Activated CD4-positive, alpha-beta T cell treated with anti-CD3 and anti-CD28 coated beads for 4 hours (primary cell): ENCODE measurements around the gene RNASE2.
"Not testable (repeated sequence)": the region's sequence is repeated elsewhere in the genome, so short reads cannot be mapped to it uniquely, and the experiment has no call there.

Experiments used
- DNase-seq, 2 donors: peaks; one replicate each; pipeline ENCODE4 v3.0.0-alpha.2; 2020

RNASE2 gene

DNA sequence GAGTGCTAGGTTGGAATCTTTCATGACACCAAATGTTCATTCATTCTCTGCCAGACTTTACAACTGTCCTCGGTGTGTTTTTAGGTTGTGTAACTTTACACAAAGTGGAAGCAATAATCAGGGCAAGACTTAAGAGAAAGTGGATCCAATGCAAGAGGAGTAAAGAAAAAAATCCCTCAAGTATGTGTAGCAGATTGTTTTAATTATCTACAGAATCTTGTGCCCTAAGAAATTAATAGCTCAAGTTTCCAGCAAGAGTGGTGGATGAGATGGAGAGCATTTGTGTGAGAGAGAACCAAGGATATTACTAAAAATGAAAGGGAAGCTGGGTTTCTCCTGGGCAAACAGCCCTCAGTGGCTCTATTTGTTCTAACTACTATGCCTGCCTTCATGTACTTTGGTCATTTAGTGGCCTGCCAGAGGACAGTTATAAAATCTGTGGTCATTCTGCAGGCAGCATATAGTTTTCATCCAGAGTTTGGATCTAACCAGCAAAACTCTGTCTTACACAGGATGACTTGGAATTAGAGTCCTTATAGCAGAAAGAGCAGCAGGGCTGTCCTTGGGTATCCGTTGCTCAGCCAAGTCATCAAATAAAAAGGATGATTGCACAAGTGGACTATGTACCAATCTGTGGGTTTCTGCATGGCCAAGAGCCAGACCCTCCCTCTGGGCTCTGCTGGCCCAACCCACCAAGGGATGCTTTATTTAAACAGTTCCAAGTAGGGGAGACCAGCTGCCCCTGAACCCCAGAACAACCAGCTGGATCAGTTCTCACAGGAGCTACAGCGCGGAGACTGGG, at the start of gene RNASE2:
Gene RNASE2, plus strand, starts transcription at position 752 of the 802 bp plus-strand sequence. CDS start 285 bp downstream, outside the sequence.
- not testable (repeated sequence) for DNase-seq

DNA sequence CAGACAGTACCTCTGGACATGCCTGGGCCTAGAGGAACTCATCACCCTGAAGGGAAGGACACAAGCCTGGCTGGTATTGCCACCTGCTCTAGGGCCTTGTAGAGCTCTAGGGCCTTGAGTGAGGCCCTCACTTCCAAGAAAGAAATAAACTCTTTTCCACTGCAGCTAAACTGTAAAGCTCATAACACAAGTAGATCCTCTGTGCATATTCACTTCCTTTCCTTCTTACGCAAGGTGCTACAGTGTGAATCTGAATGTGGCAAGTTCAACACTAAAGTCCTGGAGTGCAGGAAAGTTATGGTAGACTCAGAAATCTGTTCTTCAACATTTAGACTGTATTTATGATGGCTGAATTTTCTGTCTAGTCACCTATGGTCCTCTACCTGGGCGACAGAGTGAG, 49.6 kb upstream of the RNASE2 start:
- no peak for DNase-seq

DNA sequence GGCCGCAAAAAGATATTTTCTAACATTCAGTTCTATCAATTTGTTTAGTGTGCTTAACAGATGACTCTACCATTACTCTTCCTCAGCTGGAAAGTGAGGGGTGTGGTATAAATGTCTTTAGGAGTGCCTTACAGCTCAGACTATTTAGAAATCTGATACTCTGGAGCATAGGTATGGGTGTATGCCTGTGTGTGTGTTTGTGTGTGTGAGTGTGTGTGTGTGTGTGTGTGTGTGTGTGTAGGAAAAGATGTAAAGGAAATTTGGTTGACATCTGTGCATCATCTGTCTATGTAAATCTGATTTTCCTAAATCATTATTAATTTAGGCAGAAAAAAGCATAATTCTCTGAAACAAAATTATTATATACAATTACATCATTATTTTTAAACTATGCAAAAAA, 48.1 kb upstream of the RNASE2 start:
- no peak for DNase-seq

DNA sequence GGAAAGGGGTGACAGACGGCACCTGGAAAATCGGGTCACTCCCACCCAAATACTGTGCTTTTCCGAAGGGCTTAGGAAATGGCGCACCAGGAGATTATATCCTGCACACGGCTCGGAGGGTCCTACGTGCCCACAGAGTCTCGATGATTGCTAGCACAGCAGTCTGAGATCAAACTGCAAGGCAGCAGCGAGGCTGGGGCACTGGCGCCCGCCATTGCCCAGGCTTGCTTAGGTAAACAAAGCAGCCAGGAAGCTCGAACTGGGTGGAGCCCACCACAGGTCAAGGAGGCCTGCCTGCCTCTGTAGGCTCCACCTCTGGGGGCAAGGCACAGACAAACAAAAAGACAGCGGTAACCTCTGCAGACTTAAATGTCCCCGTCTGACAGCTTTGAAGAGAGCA, 44.5 kb upstream of the RNASE2 start:
- DNase-seq: not testable (repeated sequence)

DNA sequence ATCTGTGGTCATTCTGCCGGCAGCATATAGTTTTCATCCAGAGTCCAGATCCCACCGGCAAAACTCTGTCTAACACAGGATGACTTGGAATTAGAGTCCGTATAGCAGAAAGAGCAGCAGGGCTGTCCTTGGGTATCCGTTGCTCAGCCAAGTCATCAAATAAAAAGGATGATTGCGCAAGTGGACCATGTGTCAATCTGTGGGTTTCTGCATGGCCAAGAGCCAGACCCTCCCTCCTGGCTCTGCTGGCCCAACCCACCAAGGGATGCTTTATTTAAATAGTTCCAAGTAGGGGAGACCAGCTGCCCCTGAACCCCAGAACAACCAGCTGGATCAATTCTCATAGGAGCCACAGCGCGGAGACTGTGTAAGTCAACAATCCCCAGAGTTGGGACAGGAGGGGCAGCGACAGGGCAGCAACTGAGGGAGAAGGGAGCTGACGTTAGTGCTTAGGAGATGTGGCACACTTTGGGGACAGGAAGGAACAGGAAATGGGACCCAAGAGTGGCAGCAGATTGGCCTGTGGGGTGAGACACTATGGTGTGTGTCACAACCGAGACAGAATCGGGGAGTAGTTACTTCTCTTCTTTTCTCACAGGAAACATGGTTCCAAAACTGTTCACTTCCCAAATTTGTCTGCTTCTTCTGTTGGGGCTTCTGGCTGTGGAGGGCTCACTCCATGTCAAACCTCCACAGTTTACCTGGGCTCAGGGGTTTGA, 36.1 kb upstream of the RNASE2 start:
- DNase-seq: not testable (repeated sequence)

DNA sequence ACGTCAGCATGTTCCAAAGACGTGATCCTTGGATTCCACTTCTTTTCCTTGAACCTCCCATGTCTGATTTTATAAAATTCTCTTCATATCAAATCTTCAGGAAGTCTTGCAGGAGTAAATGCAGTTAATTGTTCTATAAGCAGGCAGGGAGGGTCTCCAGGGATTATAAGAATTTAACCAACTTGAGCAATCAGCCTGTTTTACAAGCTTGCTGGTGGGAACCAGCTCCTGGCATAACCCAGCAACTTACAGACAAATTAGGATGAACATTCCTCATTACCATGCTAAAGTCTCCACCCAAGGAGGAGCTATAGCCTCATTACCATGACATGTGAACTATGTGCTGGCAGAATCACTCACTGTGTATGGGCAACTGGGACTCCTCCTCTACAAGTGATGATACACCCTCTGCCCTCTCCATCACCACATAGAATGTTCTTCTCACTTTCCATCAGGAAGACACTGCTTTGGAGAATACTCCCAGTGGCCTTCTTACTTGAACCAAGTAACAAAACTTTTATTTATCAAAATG, 31.5 kb upstream of the RNASE2 start:
- not testable (repeated sequence) for DNase-seq

DNA sequence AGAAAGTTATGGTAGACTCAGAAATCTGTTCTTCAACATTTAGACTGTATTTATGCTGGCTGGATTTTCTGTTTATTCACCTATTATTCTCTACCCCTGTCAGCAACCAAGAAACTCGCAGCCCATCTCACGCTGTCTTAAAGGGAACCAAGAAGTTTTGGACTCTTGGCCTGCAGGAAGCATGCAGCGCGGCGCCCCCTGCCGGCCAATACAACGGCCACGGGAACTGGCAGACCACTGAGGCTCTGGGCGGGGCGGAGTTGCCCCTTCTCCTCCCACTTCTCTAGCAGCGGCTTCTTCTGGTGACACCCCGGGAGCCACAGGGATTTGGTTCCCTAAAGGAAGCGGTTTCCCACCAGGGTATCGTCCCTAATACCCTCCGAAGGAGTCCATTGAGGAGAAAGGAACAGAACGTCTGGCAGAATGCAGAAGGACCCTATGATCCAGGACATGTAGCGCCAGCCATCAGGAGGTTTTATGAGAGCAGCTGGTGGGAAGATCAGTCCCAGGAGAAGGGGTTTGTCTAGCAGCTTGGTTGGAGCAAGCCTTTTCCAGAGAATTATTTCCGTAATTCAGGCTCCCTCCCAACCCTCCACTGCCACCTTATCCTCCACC, 21.0 kb upstream of the RNASE2 start:
- no peak for DNase-seq

DNA sequence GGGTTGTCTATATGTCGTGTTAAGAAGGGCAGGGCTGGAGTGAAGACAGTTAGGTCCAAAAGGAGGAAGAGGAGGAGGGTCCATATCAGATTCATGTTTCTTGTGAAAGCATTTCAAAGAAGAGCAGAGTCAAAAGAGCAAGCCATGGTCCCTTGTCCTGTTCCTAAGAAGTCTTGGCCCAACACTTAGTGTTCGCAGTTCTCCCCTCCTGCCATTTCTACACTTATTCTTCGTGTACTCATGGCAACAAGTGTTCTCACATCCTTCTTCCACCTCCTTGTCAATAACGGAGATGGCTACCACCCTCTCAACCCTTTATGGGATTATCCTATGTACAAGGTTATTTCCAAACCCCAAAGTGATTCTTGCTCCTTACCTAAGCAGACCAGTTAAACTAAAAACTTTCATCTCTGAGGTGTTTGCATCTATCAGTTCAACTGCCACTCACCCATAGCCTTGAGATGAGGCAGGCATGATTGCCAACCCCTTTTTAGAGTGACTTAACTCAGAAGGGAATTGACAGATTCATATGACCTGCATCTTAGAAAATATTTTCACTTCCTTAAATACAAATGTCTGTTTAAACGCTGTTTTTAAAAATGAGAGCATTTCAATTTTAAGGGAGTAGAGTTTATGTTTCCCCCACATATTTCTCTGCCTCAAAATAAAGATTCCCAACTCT, 19.8 kb upstream of the RNASE2 start:
- no peak for DNase-seq

DNA sequence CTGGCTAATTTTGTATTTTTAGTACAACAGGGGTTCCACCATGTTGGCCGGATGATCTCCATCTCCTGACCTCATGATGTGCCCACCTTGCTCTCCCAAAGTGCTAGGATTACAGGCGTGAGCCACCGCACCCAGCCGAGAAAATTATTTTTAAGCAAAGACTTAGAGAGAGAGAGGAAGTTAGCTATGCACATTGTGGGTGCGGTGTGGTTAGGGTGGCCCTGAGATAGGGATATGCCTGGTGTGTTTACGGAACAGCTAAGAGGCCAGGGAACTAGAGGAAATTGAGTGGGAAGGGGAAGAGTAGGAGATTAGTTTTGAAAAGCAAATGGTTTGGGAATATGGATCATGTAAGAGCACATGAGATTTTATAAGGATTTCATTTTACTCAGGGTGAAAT, 10.1 kb upstream of the RNASE2 start:
- DNase-seq: not testable (repeated sequence)

DNA sequence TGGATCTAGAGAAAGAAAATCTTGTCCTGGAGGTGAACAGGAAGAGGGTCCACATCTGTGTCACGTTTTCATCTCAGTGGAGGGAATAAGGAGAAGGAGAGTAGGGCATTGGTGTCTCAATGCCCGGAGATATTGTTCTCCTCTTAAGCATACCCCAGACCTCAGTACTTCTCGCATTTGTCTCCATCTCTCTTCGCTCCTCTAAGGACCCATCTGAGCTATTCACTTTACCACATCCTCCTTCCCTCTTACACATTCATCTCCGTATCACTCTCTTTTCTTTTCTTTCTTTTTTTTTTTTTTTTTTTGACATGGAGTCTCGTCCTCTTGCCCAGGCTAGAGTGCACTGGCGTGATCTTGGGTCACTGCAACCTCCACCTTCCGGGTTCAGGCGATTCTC, 8.6 kb upstream of the RNASE2 start:
- not testable (repeated sequence) for DNase-seq

DNA sequence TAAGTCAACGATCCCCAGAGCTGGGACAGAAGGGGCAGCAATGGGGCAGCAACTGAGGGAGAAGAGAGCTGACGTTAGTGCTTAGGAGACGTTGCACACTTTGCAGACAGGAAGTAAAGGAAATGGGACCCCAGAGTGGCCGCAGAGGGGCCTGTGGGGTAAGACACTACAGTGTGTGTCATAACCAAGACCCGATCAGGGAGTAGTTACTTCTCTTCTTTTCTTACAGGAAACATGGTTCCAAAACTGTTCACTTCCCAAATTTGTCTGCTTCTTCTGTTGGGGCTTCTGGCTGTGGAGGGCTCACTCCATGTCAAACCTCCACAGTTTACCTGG, 219 bp downstream of the RNASE2 start:
- DNase-seq: not testable (repeated sequence)

DNA sequence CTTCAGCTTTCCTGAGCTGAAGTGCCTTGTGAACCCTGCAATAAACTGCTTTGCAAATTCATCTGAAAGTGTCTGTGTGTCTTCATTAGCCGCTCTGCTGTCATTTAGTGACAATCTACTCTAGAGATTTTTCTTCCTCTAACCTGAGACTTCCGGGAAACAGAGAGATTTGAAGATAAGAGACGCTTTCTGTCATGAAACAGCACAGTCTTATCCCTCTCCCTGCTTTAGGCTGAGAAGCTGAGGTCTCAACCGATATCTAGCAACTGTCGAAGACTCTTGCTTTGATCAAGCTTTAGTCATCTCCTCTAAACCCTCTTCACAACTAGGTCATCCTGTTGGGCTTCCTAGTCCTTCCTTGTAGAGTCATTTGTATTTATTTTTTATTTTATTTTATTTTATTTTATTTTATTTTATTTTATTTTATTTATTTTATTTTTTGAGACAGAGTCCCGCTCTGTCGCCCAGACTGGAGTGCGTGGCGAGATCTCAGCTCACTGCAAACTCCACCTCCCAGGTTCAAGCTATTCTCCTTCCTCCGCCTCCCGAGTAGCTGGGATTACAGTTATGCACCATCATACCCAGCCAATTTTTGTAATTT, 1.2 kb downstream of the RNASE2 start:
- no peak for DNase-seq

DNA sequence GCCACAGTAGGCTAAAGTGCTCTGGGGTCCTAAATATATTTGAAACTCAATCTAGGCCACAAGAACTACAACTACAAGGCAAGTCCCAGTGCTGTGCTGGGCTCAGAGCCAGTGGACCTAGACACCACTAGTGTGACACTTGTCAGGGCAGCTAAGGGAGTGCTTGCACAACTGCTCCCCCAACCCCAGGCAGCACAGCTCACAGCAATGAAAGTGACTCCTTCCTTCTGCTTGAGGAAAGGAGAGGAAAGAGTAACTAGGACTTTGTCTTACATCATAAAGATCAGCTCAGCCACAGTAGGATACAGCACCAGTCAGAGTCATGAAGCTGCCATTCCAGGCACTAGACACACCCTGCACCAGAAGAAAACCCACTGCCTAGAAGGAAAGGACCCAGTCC, 3.7 kb downstream of the RNASE2 start:
- DNase-seq: not testable (repeated sequence)

DNA sequence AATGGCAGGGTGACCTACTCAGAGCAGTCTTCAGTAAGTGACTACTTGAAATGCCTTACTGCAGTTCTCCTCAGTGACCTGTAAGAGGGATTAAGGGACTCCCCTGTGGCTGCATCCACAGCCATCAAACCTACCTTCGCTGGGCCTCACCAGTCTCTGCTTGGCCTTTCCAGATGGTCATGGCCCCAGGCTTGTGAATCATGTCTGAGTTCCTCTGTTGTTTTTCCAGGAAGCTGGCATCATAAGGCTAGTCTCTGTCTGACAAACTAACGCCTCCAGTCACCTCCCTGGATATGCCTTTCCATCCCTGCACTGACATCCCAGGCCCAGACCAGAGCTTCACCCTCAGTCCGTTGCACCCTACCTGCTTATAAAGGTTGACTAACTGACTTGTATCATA, 14.0 kb downstream of the RNASE2 start:
- DNase-seq: no peak

DNA sequence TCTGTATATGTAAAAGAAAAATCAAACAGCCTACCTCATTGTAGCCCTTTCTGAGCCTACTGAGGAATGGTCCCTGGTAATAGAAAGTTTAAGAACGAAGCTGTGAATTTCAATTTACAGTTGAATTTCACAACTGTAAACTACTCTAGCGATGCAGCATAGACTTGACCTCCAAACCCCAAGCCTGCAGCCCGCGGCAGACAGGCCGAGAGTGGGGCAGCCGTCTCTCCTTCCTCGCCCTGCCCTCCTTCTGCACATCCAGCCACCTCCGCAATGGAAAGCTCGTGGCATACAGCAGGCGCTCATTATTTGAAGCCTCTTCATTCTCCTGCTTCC, 15.3 kb downstream of the RNASE2 start:
- no peak for DNase-seq

DNA sequence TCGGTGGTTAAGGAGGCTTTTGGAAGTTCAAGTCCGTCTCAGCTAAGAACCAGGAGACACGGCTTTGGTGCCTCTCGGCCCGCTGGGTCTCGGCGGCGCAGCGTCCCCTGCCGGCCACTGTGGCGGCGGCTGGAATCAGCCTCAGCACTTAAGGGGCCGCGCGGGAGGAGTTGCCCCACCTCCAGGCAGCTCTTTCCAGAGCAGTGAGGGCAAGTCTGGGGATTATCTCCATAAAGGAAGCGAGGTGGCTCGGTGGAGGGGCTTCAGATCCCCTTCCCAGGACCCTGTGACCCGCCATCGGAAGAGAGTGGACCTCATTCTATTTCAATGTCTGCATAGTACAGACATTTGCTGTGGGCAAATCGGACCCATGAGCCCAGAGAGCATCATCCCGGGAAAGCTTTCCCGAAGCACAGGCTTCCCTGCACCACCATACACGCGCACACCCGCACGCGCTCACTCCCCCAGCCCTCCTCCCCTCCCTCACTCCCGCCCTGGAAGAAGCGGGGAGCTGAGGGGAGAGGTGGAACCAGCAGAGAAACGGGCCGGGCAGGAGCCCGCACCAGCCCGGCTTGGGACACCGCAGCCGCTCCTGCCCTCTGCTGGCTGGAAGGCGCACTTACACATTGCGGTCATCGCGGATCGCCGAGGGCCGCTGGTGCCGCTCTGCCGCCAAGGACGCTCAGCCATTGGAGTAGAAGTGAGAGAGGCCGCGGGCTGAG, 15.9 kb downstream of the RNASE2 start:
- DNase-seq: peak; percentile 69

DNA sequence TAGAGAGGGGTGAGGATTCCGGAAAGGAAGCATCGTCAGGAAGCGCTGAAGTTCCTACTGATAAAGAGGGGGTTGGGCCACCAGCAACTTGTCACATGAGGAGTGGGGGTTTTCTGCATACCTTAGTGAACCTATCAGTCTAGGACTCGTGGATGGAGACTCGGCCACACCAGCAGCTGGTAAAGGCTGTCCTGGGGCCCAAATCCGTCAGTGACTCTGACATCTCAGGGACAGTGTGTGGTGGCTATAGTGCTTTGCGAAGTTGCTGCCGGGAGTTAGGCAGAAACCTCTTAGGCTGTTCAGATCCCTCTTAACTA, 16.4 kb downstream of the RNASE2 start:
- no peak for DNase-seq

DNA sequence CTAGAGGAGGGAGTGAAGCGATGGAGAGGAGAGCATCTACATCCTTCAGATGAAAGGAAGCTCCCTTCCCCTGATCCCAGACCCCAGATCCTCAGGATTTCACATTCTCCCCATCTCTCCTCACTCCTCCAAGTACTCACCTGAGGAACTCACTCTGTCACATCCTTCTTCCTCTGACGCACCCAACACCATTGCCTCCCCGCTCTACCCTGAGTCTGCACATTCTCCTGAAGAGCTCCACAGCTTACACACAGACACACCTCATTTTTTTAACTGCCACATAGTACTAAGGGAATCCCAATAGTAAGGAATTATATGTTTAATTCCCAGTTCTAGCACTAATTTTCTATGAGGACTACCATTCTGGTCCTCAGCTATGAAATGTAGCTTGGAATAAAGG, 18.2 kb downstream of the RNASE2 start:
- no peak for DNase-seq

DNA sequence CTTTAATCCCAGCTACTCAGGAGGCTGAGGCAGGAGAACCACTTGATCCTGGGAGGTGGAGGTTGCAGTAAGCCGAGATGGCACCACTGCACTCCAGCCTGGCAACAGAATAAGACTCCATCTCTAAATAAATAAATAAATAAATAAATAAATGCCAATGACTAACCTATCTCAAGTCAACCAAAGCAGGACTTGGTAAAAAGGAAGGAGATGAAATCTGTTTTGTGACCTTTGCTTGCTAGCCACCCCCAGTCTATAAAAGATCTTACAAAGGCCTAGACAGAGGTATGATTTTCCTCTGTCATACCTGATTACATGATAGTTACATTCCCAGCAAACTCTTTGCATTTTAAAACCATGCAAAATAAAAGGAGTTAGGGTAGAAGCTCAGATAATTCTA, 21.0 kb downstream of the RNASE2 start:
- no peak for DNase-seq

DNA sequence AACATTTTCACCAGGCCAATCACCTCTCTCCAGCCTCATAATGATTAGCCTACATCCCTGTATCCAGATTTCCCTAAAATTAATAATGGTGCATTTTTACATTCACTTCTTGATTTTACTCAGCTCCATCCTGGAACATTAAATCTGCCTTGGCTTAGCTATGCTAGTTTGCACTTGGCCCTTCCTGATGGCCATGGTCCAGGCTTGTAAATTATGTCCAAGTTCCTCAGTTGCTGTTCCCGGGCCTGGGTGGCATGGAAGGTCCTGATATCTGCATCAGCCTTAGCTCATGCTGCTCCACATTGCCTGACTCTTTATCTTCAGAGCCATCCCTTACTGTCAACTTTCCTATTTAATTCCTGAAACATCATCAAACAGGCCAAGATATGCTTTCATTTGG, 23.4 kb downstream of the RNASE2 start:
- DNase-seq: no peak

DNA sequence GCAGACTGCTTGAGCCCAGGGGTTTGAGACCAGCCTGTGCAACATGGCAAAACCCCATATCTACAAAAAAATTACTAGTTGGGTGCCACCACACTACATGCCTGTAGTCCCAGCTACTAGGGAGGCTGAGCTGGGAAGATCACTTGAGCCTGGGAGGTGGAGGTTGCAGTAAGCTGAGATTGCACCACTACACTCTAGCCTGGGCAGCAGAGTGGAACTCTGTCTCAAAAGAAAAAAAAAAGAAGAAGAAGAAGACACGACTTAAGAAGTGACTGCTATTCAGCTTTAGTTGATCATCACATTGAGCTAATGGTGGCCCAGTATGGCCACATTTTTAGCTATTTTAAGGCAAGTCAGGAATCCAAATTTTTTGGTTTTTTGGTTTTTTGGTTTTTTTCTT, 25.6 kb downstream of the RNASE2 start:
- no peak for DNase-seq

DNA sequence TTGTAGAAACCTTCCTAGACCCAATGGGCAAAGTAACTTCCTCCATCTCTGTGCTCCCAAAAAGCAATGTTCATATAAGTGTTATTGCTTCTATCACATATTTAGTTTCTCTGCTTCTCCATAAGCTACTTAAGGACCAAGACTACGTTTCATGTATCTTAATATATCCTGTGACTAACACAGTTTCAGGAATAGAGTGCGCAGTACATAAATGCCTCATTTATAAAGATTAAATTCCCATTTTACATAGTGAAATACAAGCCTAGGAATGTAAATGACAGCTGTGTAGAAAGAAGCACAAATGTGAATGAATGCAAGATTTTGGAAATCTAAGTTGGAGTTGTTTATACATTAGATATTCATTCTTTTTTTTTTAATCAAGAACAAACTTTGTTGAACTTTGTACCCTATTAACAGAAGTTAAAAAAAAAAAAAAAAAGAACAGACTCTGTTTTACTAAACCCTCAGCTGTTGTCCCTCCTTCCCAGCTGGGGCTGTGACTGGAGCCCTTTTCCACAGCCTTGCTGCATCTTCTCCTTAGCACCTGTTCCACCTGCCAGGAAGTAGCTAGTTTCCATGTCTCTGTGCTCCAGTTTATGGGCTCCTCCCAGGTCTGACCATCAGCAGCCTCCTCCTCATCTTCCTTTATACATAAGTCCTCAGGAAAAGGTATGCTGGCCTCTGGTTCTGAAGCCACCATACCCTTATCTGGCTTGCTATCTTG, 27.5 kb downstream of the RNASE2 start:
- no peak for DNase-seq
